ENCODE results near the gene B9D1. TPM values are rescaled to one million over a fixed set of nuclear protein-coding genes. Genes with fewer than 3 reads are reported as not detected.

B9D1 gene
- total RNA-seq, 1 donor from 2014 or later = 49.1 TPM

DNA sequence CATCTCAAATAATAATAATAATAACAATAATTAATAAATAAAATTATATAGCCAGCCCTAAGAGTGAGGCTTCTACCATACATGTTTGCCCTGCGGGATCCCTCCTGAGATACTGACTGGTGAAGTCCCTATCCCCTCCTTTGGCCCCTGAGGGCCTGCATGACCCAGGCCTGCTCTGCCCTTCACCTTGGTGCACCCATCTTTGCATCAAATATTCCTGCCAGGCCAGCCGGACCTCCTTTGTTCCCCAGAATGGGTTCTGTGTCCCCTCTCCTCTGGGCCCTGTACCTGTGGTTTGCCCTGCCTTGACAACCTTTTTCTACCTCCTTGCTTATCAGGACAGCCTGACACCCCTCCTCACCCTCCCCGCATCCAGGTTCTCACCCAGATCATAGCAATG lies 46.5 kb upstream of the B9D1 start:
- no peaks in the 10 kb centered on the region for H3K9me3 ChIP-seq
- intact Hi-C loops (cut with DNase I) = no loop called here
- H3K27ac ChIP-seq = no peak overlapping the region
- DNase-seq (ENCODE audit: low spot score in 2 of 2) = no peak
- H3K36me3 ChIP-seq = no peaks in the 10 kb centered on the region
- TF ChIP-seq, protein P1, sequence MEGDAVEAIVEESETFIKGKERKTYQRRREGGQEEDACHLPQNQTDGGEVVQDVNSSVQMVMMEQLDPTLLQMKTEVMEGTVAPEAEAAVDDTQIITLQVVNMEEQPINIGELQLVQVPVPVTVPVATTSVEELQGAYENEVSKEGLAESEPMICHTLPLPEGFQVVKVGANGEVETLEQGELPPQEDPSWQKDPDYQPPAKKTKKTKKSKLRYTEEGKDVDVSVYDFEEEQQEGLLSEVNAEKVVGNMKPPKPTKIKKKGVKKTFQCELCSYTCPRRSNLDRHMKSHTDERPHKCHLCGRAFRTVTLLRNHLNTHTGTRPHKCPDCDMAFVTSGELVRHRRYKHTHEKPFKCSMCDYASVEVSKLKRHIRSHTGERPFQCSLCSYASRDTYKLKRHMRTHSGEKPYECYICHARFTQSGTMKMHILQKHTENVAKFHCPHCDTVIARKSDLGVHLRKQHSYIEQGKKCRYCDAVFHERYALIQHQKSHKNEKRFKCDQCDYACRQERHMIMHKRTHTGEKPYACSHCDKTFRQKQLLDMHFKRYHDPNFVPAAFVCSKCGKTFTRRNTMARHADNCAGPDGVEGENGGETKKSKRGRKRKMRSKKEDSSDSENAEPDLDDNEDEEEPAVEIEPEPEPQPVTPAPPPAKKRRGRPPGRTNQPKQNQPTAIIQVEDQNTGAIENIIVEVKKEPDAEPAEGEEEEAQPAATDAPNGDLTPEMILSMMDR (IDR thresholded peaks at IDR 0.05) = no peak
- H3K4me3 ChIP-seq = no peak overlapping the region
- no peaks in the 10 kb centered on the region for H3K27me3 ChIP-seq
- peaks cover 0 to 3% of the 10 kb centered on the region in 2 donors for H3K4me1 ChIP-seq

DNA sequence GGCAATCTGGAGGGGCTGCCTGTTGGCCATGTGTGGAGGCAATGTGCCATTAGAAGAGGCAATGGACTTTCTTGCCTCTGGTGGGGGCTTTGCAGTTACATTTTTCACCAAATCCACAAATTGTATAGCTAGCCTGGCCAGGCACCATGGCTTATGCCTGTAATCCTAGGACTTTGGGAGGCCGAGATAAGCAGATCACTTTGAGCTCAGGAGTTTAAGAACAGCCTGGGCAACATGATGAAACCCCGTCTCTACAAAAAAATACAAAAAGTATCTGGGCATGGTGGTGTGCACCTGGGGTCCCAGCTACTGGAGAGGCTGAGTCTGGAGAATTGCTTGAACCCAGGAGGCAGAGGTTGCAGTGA lies 45.8 kb upstream of the B9D1 start:
- Histone ChIP-seq H3K4me1 (peaks cover 0 to 3% of the 10 kb centered on the region in 2 donors), H3K27me3 (no peaks in the 10 kb centered on the region), H3K9me3 (no peaks in the 10 kb centered on the region), H3K27ac (no peak overlapping the region), H3K4me3 (no peak overlapping the region), H3K36me3 (no peaks in the 10 kb centered on the region)
- intact Hi-C loops (cut with DNase I) = no loop called here
- TF ChIP-seq, protein P1 (IDR thresholded peaks at IDR 0.05) = no peak
- DNase-seq (ENCODE audit: low spot score in 2 of 2) = no peak

DNA sequence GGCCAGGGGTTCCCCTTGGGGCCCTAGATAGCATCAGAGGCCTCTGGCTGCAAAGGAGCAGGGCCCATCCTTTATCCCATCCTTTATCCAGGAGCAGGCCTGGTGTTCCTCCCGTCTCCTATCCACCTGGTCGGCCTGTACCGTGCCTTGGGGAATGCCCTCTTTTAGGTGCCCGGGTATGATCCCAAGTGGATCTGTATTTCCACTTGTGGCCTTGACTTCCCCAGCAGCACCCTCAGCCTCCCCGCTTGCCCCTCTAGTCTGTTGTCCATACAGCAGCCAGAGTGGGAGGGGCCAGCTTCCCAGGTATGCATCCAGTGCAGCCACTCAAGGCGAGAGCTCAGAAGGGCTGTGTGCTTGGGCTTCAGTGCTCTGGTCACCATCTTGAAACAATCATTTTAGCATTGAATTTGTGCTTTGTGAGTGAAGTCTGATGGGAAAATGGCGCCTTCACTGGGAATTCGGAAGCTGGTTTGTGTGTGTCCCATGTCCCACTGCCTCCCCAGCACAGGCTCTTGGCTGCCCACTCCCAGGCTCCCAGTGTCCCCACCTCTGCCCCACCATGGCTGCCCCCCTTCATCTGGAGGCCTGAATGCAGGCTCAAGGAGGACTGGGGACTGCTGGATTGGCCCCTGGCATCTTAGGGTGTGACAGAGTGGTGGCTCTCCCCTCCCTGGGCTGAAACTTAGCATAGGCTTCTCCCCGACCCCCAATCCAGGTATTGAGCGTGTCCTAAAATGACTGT lies 45.2 kb upstream of the B9D1 start:
- TF ChIP-seq, protein P1 (IDR thresholded peaks at IDR 0.05) = no peak
- intact Hi-C loops (cut with DNase I) = no loop called here
- Histone ChIP-seq H3K27ac (no peak overlapping the region), H3K36me3 (no peaks in the 10 kb centered on the region), H3K27me3 (no peaks in the 10 kb centered on the region), H3K9me3 (no peaks in the 10 kb centered on the region), H3K4me3 (no peak overlapping the region), H3K4me1 (peaks cover 0 to 3% of the 10 kb centered on the region in 2 donors)
- no peak for DNase-seq (ENCODE audit: low spot score in 2 of 2)

DNA sequence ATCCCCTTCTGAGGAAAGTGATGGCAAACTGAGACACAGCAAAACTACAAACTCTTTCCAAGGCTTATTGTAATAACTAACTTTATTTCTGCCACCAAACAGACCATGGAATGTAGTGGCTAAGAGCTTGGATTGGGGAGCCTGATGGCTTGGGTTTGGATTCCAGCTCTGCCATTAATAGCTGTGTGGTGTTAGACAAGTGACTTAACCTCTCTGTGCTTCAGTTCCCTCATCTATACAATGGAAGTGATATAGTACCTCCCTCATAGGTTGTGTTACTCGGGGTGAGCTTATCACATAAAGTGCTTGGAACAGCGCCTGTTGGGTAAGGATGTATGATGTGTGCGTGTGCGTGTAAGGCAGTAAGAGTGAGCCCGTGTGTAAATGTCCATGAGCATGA lies 42.6 kb upstream of the B9D1 start:
- TF ChIP-seq, protein P1 (IDR thresholded peaks at IDR 0.05) = no peak
- Histone ChIP-seq H3K27me3 (no peaks in the 10 kb centered on the region), H3K27ac (no peak overlapping the region), H3K9me3 (no peaks in the 10 kb centered on the region), H3K36me3 (no peaks in the 10 kb centered on the region), H3K4me1 (no peaks in the 10 kb centered on the region), H3K4me3 (no peak overlapping the region)
- intact Hi-C loops (cut with DNase I) = no loop called here
- DNase-seq (ENCODE audit: low spot score in 2 of 2) = no peak

DNA sequence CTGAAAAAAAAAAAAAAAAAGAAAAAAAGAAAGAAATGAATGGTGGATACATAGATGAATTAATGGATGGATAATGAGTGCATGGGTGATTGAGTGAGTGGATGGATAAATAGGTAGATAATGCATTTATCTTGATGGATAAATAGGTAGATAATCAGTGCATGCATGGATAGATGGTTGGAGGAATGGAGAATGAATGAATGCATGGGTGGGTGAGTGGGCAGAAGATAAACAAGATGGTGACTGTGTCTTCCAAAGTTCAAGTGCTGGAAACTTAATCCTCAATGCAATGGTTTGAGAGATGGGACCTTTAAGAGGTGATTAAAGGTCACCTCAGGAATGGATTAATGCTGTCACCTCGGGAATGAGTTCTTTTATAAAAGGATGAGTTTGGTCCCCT lies 41.7 kb upstream of the B9D1 start:
- Histone ChIP-seq H3K4me3 (no peak overlapping the region), H3K9me3 (no peaks in the 10 kb centered on the region), H3K36me3 (no peaks in the 10 kb centered on the region), H3K27me3 (no peaks in the 10 kb centered on the region), H3K27ac (no peak overlapping the region), H3K4me1 (no peaks in the 10 kb centered on the region)
- no peak for DNase-seq (ENCODE audit: low spot score in 2 of 2)
- intact Hi-C loops (cut with DNase I) = no loop called here
- TF ChIP-seq, protein P1 (IDR thresholded peaks at IDR 0.05) = no peak

DNA sequence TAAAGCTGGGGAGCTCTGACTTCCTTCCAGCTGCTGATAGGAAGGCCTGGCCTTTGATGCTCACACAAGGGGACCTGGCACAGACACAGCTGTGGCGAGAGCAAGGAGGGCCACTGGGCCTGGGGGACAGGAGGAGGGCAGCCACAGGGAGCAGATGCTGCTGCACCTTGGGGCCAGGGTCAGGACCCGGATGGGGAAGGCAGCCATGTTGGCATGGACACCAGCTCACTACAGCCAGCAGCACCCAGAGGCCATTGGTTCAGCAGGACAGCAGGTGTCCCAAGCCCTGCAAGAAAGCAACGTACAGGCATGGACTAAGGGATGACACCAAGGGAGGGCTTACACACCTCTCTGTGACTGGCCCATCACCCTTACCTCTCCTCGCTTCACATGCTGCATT lies 40.5 kb upstream of the B9D1 start:
- no peaks in the 10 kb centered on the region for H3K36me3 ChIP-seq
- peaks cover 6 to 12% of the 10 kb centered on the region in 2 donors for H3K4me1 ChIP-seq
- H3K27ac ChIP-seq = no peak overlapping the region
- no peak overlapping the region for H3K4me3 ChIP-seq
- no peak for DNase-seq (ENCODE audit: low spot score in 2 of 2)
- TF ChIP-seq, protein P1 (IDR thresholded peaks at IDR 0.05) = no peak
- intact Hi-C loops (cut with DNase I) = no loop called here
- H3K9me3 ChIP-seq = no peaks in the 10 kb centered on the region
- H3K27me3 ChIP-seq = no peaks in the 10 kb centered on the region

Measured in ascending aorta (tissue), 2 donors.